ENCODE results near the gene NDFIP2.
A peak's percentile ranks its signal among the peaks of the same experiment; 100 is the strongest.

Gene NDFIP2

GRCh38 chr13:79482281-79482970, 1.5 kb downstream of the NDFIP2 start:
- H3K36me3 ChIP-seq (ENCODE audit: control insufficient read depth, insufficient read depth, low read length, severe bottlenecking) = no peaks in the 10 kb centered on the region
- peak overlapping the region; percentile 97 for H3K4me3 ChIP-seq (ENCODE audit: low read length)
- H3K9me3 ChIP-seq (ENCODE audit: control insufficient read depth, low read length) = no peaks in the 10 kb centered on the region
- DNase-seq (ENCODE audit: low read depth) = peak; percentile 55
- H3K9ac ChIP-seq (ENCODE audit: low read length) = peak overlapping the region; percentile 97
- H3K27me3 ChIP-seq (replicated peaks; ENCODE audit: control insufficient read depth, insufficient read depth, low read length) = no peaks in the 10 kb centered on the region
- peaks cover 47% of the 10 kb centered on the region for H3K4me1 ChIP-seq (ENCODE audit: control insufficient read depth, insufficient read depth, low read length)

GRCh38 chr13:79483086-79483706, 2.2 kb downstream of the NDFIP2 start:
- H3K4me3 ChIP-seq (ENCODE audit: low read length) = peak overlapping the region; percentile 97
- H3K9ac ChIP-seq (ENCODE audit: low read length) = no peak overlapping the region
- no peaks in the 10 kb centered on the region for H3K9me3 ChIP-seq (ENCODE audit: control insufficient read depth, low read length)
- no peaks in the 10 kb centered on the region for H3K36me3 ChIP-seq (ENCODE audit: control insufficient read depth, insufficient read depth, low read length, severe bottlenecking)
- peak; percentile 36 for DNase-seq (ENCODE audit: low read depth)
- H3K27me3 ChIP-seq (replicated peaks; ENCODE audit: control insufficient read depth, insufficient read depth, low read length) = no peaks in the 10 kb centered on the region
- H3K4me1 ChIP-seq (ENCODE audit: control insufficient read depth, insufficient read depth, low read length) = peaks cover 47% of the 10 kb centered on the region

- Histone ChIP-seq H3K4me3 (ENCODE audit: low read length) (peak overlapping the region; percentile 4), H3K9me3 (ENCODE audit: control insufficient read depth, low read length) (no peaks in the 10 kb centered on the region), H3K27me3 (replicated peaks; ENCODE audit: control insufficient read depth, insufficient read depth, low read length) (no peaks in the 10 kb centered on the region), H3K4me1 (ENCODE audit: control insufficient read depth, insufficient read depth, low read length) (peaks cover 47% of the 10 kb centered on the region), H3K9ac (ENCODE audit: low read length) (peak overlapping the region; percentile 57), H3K36me3 (ENCODE audit: control insufficient read depth, insufficient read depth, low read length, severe bottlenecking) (peaks cover 3% of the 10 kb centered on the region)
- peak; percentile 91 for DNase-seq (ENCODE audit: low read depth)
These were observed 4.3 kb downstream of the NDFIP2 start for GRCh38 chr13:79485014-79485811.

GRCh38 chr13:79486433-79487188, 5.7 kb downstream of the NDFIP2 start:
- no peak overlapping the region for H3K4me3 ChIP-seq (ENCODE audit: low read length)
- H3K4me1 ChIP-seq (ENCODE audit: control insufficient read depth, insufficient read depth, low read length) = peaks cover 60% of the 10 kb centered on the region
- DNase-seq (ENCODE audit: low read depth) = no peak

GRCh38 chr13:79490326-79490725, 9.4 kb downstream of the NDFIP2 start:
- Histone ChIP-seq H3K9me3 (ENCODE audit: control insufficient read depth, low read length) (no peaks in the 10 kb centered on the region), H3K36me3 (ENCODE audit: control insufficient read depth, insufficient read depth, low read length, severe bottlenecking) (peaks cover 3% of the 10 kb centered on the region), H3K4me3 (ENCODE audit: low read length) (no peak overlapping the region), H3K9ac (ENCODE audit: low read length) (no peak overlapping the region), H3K27me3 (replicated peaks; ENCODE audit: control insufficient read depth, insufficient read depth, low read length) (no peaks in the 10 kb centered on the region), H3K4me1 (ENCODE audit: control insufficient read depth, insufficient read depth, low read length) (peaks cover 44% of the 10 kb centered on the region)
- DNase-seq (ENCODE audit: low read depth) = no peak

More at GRCh38 chr13:79486433-79487188, 5.7 kb downstream of the NDFIP2 start:
- no peaks in the 10 kb centered on the region for H3K27me3 ChIP-seq (replicated peaks; ENCODE audit: control insufficient read depth, insufficient read depth, low read length)
- H3K9ac ChIP-seq (ENCODE audit: low read length) = peak overlapping the region; percentile 31
- H3K9me3 ChIP-seq (ENCODE audit: control insufficient read depth, low read length) = no peaks in the 10 kb centered on the region
- peaks cover 3% of the 10 kb centered on the region for H3K36me3 ChIP-seq (ENCODE audit: control insufficient read depth, insufficient read depth, low read length, severe bottlenecking)

- H3K36me3 ChIP-seq (ENCODE audit: control insufficient read depth, insufficient read depth, low read length, severe bottlenecking) = peaks cover 3% of the 10 kb centered on the region
- H3K9me3 ChIP-seq (ENCODE audit: control insufficient read depth, low read length) = no peaks in the 10 kb centered on the region
- H3K27me3 ChIP-seq (replicated peaks; ENCODE audit: control insufficient read depth, insufficient read depth, low read length) = no peaks in the 10 kb centered on the region
- peaks cover 40% of the 10 kb centered on the region for H3K4me1 ChIP-seq (ENCODE audit: control insufficient read depth, insufficient read depth, low read length)
- no peak for DNase-seq (ENCODE audit: low read depth)
- H3K4me3 ChIP-seq (ENCODE audit: low read length) = no peak overlapping the region
- H3K9ac ChIP-seq (ENCODE audit: low read length) = no peak overlapping the region
These were observed 9.9 kb downstream of the NDFIP2 start for GRCh38 chr13:79490824-79491223.

GRCh38 chr13:79491715-79492114, 10.8 kb downstream of the NDFIP2 start:
- peak overlapping the region; percentile 65 for H3K4me3 ChIP-seq (ENCODE audit: low read length)
- peaks cover 32% of the 10 kb centered on the region for H3K4me1 ChIP-seq (ENCODE audit: control insufficient read depth, insufficient read depth, low read length)
- peak; percentile 85 for DNase-seq (ENCODE audit: low read depth)
- H3K36me3 ChIP-seq (ENCODE audit: control insufficient read depth, insufficient read depth, low read length, severe bottlenecking) = peaks cover 3% of the 10 kb centered on the region
- no peaks in the 10 kb centered on the region for H3K27me3 ChIP-seq (replicated peaks; ENCODE audit: control insufficient read depth, insufficient read depth, low read length)
- H3K9ac ChIP-seq (ENCODE audit: low read length) = peak overlapping the region; percentile 65
- H3K9me3 ChIP-seq (ENCODE audit: control insufficient read depth, low read length) = no peaks in the 10 kb centered on the region

GRCh38 chr13:79492313-79492798, 11.4 kb downstream of the NDFIP2 start:
- H3K4me3 ChIP-seq (ENCODE audit: low read length) = peak overlapping the region; percentile 65
- no peaks in the 10 kb centered on the region for H3K27me3 ChIP-seq (replicated peaks; ENCODE audit: control insufficient read depth, insufficient read depth, low read length)
- H3K9ac ChIP-seq (ENCODE audit: low read length) = peak overlapping the region; percentile 65
- DNase-seq (ENCODE audit: low read depth) = peak; percentile 41
- H3K4me1 ChIP-seq (ENCODE audit: control insufficient read depth, insufficient read depth, low read length) = peaks cover 31% of the 10 kb centered on the region
- H3K9me3 ChIP-seq (ENCODE audit: control insufficient read depth, low read length) = no peaks in the 10 kb centered on the region
- peaks cover 3% of the 10 kb centered on the region for H3K36me3 ChIP-seq (ENCODE audit: control insufficient read depth, insufficient read depth, low read length, severe bottlenecking)

- peak overlapping the region; percentile 65 for H3K9ac ChIP-seq (ENCODE audit: low read length)
These were observed 12.1 kb downstream of the NDFIP2 start for GRCh38 chr13:79492918-79493594.

GRCh38 chr13:79496188-79496587, 15.2 kb downstream of the NDFIP2 start:
- Histone ChIP-seq H3K9me3 (ENCODE audit: control insufficient read depth, low read length) (no peaks in the 10 kb centered on the region), H3K4me1 (ENCODE audit: control insufficient read depth, insufficient read depth, low read length) (peaks cover 22% of the 10 kb centered on the region), H3K4me3 (ENCODE audit: low read length) (no peak overlapping the region), H3K9ac (ENCODE audit: low read length) (no peak overlapping the region), H3K36me3 (ENCODE audit: control insufficient read depth, insufficient read depth, low read length, severe bottlenecking) (no peaks in the 10 kb centered on the region), H3K27me3 (replicated peaks; ENCODE audit: control insufficient read depth, insufficient read depth, low read length) (no peaks in the 10 kb centered on the region)
- DNase-seq (ENCODE audit: low read depth) = no peak

More at GRCh38 chr13:79492918-79493594, 12.1 kb downstream of the NDFIP2 start:
- Histone ChIP-seq H3K4me3 (ENCODE audit: low read length) (peak overlapping the region; percentile 65), H3K27me3 (replicated peaks; ENCODE audit: control insufficient read depth, insufficient read depth, low read length) (no peaks in the 10 kb centered on the region), H3K36me3 (ENCODE audit: control insufficient read depth, insufficient read depth, low read length, severe bottlenecking) (peaks cover 3% of the 10 kb centered on the region), H3K4me1 (ENCODE audit: control insufficient read depth, insufficient read depth, low read length) (peaks cover 31% of the 10 kb centered on the region), H3K9me3 (ENCODE audit: control insufficient read depth, low read length) (no peaks in the 10 kb centered on the region)
- no peak for DNase-seq (ENCODE audit: low read depth)
